Bone marrow (tissue), 2 donors: ENCODE data around the gene SLC23A3.
"Not testable (repeated sequence)": the region's sequence is repeated elsewhere in the genome, so short reads cannot be mapped to it uniquely, and the experiment has no call there.

Source experiments
- DNase-seq, 2 donors: peaks; one replicate each; lab custom pipeline; 2025; lab: John Stamatoyannopoulos, UW

Gene SLC23A3

GRCh38 chr2:219205165-219205538 lies 35.3 kb upstream of the SLC23A3 start:
- DNase-seq = no peak

DNA sequence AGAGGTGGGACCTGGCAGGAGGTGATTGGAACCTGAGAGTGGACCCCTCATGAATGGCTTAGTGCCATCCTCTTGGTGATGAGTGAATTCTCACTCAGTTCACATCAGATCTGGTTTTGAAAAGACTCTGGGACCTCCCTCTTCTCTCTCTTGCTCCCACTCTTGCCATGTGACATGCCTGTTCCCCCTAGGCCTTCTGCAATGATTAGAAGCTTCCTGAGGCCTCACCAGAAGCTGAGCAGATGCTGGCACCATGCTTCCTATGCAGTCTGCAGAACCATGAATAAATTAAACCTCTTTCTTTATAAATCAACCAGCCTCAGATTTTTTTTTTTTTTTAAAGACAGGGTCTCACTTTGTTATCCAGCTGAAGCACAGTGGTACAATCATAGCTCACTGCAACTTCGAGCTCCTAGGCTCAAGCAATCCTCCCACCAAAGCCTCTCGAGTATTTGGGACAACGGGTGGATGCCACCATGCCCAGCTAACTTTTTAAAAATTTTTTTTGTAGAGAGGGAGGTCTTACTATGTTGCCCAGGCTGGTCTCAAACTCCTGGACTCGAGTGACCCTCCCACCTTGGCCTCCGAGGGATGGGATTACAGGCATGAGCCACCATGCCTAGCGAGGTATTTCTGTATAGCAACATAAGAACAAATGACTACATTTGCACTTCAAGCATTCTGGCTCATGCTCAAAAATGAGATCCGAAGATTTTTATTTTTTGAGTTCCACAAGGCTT lies 34.8 kb upstream of the SLC23A3 start:
- no peak for DNase-seq

GRCh38 chr2:219201331-219201730 lies 31.5 kb upstream of the SLC23A3 start:
- not testable (repeated sequence) for DNase-seq

GRCh38 chr2:219200502-219201326 lies 30.9 kb upstream of the SLC23A3 start:
- DNase-seq = not testable (repeated sequence)

DNA sequence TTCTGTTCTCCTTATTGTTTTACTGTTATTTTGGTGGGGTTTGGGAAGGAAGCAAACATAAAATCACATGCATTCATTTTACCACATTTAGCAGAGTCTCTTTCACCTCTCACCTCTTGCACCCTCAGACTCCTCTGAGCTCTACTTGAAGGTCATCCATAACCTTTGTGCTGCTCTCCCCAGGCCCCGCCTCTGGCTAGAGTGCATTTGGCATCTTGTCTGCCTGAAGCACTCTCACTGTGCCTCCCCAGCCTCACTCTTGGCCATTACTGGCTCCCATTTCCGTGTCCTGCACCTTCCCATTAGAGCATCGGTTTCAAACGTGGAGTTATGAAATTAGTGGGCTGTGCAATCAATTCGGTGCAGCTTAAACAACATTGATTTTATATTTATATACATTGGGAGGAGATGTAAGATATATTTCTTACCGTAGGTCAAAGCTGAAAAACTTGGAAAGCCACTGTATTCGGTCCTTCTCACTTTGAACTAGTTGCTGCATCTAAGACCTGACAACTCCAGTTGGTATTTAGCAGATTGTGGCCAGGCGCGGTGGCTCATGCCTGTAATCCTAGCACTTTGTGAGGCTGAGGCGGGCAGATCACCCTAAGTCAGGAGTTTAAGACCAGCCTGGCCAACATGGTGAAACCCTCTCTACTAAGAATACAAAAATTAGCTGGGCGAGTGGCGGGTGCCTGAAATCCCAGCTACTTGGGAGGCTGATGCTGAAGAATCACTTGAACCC lies 29.8 kb upstream of the SLC23A3 start:
- DNase-seq = no peak

- DNase-seq = no peak
These were observed 29.1 kb upstream of the SLC23A3 start for GRCh38 chr2:219198974-219199373.

GRCh38 chr2:219197388-219197787 lies 27.6 kb upstream of the SLC23A3 start:
- no peak for DNase-seq

GRCh38 chr2:219186754-219187456 lies 17.1 kb upstream of the SLC23A3 start:
- DNase-seq = no peak

- DNase-seq = no peak
These were observed 14.3 kb upstream of the SLC23A3 start for GRCh38 chr2:219184121-219184520.

DNA sequence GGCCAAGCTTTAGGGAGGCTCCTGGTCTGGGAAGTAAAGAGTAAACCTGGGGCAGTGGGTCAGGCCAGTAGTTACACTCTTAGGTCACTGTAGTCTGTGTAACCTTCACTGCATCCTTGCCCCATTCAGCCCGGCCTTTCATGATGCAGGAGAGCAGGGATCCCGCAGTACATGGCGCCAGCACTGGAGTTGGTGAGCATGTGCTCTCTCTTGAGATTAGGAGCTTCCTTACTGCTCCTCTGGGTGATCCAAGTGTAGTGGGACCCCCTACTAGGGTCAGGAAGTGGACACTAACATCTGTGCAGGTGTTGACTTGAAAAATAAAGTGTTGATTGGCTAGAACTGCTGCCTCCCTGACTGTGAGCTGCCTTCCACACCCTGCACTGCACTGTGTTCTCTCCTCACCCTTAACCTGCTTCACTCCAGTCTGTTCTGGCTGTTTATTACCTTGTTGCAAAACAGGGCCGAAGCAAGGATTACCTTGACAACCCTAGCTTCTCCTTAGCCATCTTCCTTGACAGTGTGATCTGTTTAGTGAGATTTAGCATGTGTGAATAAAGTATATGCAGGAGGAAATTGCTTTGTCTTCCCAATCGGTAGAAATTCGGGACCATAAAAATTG lies 13.4 kb upstream of the SLC23A3 start:
- DNase-seq = no peak

- no peak for DNase-seq
These were observed 12.7 kb upstream of the SLC23A3 start for GRCh38 chr2:219182331-219183150.

DNA sequence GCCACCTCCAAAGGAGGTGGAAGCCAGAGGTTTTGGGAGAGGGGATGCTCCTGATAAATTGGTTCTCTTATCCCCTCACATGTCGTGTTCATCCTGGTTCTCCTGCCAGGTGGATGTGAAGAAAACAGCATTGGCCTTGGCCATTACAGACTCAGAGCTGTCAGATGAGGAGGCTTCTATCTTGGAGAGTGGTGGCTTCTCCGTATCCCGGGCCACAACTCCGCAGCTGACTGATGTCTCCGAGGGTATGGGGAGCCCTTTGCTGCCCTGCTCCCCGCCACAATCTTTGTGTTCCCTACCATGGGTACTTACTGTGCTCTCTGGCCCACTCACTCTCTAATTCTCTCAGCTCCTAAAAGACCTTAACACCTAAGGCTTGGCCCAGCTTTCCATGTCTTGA lies 11.7 kb upstream of the SLC23A3 start:
- DNase-seq = no peak

DNA sequence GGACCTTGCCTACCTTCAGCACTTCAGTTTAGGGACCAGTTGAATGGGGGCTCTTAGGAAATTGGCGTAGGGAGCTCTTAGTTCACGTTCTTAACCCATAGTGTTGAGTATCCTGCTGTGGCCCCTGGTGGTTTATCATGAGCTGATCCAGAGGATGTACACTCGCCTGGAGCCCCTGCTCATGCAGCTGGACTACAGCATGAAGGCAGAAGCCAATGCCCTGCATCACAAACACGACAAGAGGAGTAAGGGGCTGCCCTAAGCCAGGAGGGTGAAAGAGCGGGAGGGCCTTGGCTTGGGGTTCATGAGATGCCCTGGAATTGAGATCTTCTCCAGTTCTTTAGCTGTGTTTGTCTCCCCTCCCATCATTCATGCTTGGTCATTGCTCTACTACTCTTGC lies 11.1 kb upstream of the SLC23A3 start:
- DNase-seq = no peak

DNA sequence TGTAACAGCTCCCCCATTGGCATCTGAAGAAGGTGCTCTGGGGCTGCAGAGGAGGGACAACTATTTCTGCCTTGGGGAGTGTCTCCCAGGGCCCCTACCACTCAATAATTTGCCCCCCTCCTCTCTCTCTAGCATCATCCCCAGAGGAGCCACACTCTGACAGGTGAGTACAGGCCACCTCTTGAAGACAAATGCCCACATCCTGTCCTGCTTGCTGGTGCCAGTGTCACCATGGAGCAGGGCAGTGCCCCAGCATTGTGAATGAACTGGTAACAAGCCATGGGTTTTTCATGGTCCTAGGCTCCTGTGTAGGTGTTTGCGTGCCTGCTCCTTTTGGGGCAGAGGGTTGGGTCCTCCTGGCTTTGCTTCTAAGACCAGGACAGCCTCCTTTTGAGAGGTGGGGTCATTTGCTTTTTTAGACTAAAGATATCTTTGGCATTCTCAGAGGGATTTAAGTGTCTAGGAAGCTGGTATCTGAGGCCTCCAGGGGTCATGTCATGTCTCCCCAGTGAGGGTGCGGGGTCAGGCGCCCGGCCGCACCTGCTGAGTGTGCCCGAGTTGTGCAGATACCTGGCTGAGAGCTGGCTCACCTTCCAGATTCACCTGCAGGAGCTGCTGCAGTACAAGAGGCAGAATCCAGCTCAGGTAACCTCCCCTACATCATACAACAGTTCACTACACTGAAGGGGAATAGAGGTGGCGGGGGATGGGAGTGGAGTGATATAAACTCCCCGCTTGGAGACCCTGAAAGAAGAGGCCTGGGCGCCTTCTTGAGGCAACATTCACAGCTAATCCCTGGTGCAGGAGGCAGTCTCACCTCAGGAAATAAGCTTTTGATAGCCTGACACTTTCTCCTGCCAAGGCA lies 10.0 kb upstream of the SLC23A3 start:
- DNase-seq = no peak

DNA sequence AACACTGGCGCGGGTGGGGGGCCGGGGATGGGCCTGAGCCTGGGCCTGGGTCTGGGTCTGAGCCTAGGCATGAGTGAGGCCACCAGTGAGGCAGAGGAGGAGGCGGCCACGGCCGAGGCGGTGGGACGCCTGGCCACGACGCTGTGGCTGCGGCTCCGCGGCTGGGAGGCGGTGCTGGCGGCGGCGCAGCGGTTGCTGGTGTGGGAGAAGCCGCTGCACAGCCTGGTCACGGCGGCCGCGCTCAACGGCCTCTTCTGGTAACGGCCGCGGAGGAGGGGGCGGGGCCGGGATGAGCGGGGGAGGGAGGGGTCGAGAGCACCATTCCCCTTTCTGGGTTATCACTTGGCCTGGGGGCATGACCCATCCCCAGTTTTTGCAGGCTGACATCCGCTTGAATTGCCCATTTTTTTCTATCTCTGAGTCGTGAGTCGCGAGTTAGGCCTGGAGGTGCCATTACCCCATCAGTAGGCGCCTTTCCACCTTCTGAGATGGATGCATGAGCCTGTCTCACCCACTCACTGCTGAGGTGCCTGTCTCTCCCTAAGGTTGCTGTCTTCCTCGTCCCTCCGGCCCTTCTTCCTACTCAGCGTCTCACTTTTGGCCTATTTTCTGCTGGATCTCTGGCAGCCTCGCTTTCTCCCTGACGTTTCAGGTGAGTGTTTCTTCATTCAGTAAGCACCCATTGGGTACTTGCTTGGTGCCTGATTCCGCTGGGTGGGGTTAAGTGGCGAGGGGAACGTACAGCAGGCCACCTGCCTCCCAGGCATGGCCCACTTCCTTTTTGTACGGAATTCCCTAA lies 8.7 kb upstream of the SLC23A3 start:
- no peak for DNase-seq

- peak; percentile 86 to 90 for DNase-seq
These were observed 7.9 kb upstream of the SLC23A3 start, which contains the start of gene RETREG2 for GRCh38 chr2:219177552-219178376. RETREG2 (plus strand) TSS chr2:219178275; CDS start chr2:219178353, 78 bp downstream.

- peak; percentile 66 to 75 for DNase-seq
These were observed 7.2 kb upstream of the SLC23A3 start, which contains the start of gene CNPPD1 for GRCh38 chr2:219176818-219177551. CNPPD1 (minus strand) TSS chr2:219176925; CDS start chr2:219176828, 97 bp downstream.
